GM19463 (cell line): Measurements from ENCODE around the gene KRTAP10-8.
"Not testable (repeated sequence)": the region's sequence is repeated elsewhere in the genome, so short reads cannot be mapped to it uniquely, and the experiment has no call there.

ENCODE experiments used
- ATAC-seq: cut with Tn5 transposase; IDR thresholded peaks from one replicate; pipeline ENCODE4 v1.9.1; 2021; ENCODE audit warnings: mild to moderate bottlenecking, moderate library complexity; ENCODE audit not compliant: unreplicated experiment

Gene KRTAP10-8

DNA sequence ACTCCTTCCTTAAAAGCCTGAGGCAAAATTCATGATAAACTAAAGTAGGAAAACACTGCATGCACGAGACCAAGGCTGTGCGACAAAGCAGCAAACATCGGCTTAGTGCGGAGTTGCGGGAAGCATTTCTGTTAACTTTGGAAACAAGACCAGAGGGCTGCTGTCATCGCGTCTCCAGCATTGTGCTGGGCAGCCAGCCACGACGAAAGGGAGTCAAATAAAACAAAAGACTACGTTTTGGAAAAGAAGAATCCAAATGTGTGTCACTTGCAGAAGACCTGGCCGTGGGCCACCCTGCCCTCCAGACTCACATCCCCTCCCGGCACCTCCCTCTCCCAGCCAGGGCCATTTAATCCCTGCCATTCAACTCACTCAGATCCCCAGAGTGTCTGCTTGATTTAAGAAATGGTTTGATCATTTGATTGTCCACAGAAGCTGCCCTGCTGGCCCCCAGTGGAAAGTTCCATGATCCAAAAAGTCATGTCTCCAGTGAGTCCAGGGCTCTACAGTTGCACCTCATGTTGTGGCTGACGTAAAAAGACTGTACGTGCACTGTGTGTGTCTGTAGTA is 31.9 kb downstream of the KRTAP10-8 start:
- ATAC-seq: no peak

DNA sequence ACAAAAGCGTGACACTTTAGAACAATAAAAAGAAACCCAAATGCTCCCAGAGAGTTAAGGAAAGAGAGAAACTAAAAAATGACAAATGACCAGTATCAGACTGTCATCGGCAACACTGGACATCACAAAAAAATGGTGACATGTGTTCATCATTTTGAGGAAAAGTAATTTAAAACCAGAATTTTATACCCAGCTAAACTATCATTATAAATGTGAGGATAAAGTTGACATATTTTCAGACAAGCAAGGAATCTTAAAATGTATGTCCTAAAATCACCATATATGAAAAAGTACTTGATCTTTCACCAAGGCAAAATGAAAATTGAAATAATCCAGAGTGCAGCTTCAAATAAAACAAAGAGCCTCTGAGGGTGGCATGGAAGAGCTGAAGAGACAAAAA is 33.0 kb downstream of the KRTAP10-8 start:
- no peak for ATAC-seq

DNA sequence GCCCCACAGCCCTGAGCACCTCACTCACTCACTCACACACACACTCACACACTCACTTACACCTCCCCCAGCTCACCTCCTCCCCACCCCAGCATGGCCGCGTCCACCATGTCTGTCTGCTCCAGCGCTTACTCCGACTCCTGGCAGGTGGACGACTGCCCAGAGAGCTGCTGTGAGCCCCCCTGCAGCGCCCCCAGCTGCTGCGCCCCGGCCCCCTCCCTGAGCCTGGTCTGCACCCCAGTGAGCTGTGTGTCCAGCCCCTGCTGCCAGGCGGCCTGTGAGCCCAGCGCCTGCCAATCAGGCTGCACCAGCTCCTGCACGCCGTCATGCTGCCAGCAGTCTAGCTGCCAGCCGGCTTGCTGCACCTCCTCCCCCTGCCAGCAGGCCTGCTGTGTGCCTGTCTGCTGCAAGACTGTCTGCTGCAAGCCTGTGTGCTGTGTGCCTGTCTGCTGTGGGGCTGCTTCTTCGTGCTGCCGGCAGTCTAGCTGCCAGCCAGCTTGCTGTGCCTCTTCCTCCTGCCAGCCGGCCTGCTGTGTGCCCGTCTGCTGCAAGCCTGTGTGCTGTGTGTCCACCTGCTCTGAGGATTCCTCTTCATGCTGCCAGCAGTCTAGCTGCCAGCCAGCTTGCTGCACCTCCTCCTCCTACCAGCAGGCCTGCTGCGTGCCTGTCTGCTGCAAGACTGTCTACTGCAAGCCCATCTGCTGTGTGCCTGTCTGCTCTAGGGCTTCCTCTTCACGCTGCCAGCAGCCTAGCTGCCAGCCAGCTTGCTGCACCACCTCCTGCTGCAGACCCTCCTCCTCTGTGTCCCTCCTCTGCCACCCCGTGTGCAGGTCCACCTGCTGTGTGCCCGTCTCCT is 34.7 kb downstream of the KRTAP10-8 start, which contains the start of gene KRTAP10-11:
TSS of gene KRTAP10-11 (plus strand) at position 49 of the 856 bp plus-strand sequence. CDS start at position 94, 45 bp downstream.
- not testable (repeated sequence) for ATAC-seq

DNA sequence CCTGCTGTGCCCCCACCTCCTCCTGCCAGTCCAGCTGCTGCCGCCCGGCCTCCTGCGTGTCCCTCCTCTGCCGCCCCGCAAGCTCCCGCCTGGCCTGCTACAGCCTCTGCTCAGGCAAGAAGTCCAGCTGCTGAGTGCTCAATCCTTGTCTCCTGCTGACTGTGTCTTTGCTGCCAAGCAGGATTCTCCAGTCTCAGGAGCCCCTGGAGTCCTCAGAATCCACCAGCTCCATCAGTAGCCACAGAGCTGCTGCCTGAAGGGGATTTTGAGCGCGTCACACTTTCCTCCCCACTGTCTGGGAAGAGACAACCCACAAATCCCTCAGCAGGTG is 35.3 kb downstream of the KRTAP10-8 start:
- no peak for ATAC-seq

DNA sequence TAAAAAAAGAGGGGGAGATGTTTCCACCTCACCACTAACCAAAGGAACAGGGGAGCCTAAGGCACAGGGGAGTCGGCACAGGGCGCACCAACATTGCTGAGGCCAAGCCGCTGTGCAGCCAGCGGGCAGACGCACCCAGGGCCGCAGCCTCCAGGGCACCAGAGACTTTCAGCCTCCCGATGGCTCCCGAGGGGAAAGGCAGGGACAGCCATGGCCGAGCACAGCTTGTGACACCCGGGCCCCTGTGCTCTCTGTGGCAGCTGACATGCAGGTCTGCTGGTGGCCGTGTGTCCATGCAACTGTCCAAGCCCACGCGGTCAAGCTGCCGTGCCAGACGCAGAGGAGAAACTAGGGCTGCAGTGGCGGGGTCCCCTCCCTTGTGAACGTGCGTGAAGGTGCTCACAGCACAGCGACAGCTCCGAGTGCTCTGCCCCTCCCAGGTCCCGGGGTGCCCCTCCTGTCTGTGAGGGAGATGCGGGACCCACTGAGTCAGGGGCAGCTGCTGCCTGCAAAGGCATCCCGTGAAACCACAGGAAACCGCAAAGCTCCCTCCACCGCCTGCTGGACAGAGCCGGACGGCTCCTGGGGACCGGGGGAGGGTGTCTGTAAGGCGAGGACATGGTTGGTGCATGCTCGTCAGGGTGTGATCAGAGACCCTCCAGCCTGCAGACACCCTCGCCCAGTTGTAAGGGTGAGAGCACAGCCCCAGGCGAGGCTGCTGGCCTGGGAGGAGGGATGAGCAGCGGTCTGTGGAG is 36.9 kb downstream of the KRTAP10-8 start:
- no peak for ATAC-seq

DNA sequence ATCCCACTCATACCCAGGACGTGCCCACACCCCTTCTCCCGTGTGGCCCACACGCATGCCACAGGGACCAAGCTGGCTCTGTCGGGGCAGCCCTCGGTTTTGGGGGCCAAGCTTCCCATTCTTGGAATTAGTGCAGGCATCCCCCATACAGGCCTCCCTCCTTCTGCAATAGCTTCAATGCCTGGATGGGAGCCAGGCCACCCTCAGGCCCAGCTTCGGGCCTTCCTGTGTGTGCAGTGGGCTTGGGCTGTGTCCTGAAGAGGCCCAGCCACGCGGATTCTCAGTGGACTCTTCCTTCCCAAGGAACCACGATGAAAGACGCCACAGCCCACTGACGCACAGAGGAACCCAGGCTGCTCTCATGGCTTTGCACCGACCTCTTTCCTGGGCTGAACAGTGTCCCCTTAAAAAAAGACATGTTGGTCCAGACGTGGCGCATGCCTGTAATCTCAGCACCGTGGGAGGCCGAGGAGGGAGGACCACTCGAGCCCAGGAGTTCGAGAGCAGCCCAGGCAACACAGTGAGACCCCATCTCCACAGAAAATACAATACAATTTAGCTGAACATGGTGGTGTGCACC is 37.7 kb downstream of the KRTAP10-8 start:
- no peak for ATAC-seq

DNA sequence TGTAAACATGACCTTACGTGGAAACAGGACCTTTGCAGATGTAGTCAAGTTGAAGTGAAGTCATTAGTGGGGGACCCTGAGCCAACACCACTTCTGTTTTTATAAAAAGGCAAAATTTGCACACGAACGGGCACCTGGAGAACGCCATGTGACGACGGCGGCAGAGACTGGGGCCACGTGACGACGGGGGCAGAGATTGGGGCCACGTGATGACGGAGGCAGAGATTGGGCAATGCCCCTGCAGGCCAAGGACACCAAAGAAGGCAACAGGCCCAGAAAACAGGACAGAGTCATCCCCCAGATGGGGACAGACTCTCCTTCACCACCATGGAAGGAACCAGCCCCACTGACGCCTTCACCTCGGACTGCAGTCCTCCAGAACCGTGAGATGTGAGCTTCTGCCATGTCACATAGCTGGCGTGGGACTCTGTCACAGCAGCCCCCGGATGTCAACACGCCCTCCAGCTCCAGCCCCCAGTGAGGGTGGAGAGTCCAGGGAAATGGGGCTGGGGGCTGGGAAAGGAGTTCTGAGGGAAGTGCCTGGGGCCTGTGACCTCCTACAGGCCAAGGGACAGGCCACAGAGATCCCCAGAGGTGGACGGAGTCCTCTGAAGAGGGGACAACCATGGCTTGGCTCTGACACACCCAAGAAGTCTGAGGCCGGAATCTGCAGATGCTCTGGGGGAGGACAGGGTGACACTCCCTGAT is 38.5 kb downstream of the KRTAP10-8 start:
- ATAC-seq: no peak

DNA sequence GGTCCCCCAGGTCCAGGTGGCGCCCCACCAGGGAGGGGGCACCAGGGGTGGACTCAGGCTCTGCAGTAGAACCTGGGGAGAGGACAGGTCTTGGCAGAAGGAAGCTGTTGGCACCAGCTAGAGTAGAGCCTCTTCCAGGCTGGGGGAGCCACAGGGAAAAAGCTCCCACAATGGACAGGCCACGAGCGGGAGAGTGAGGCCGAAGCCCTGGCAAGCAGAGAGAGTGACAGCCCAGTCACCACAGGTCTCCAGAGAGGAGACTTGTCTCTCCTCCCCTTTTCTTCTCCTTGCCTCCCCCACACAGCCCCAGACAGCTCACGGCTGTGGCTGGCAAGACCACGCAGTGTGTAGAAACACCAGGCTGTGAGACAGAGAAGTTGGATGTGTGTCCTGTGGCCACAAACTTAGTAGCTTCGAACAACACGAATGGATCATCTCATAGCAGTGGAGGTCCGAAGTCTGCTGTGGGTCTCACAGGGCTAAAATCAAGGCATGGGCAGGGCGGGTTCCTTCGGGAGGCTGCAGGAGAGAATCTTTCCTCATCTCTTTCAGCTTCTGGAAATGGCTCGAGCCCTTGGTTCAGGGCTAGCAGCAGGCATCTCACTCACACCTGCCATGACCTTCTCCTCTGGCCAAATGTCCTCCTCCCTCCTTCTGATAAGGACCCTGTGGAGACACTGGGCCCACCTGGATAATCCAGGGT is 39.2 kb downstream of the KRTAP10-8 start:
- no peak for ATAC-seq

DNA sequence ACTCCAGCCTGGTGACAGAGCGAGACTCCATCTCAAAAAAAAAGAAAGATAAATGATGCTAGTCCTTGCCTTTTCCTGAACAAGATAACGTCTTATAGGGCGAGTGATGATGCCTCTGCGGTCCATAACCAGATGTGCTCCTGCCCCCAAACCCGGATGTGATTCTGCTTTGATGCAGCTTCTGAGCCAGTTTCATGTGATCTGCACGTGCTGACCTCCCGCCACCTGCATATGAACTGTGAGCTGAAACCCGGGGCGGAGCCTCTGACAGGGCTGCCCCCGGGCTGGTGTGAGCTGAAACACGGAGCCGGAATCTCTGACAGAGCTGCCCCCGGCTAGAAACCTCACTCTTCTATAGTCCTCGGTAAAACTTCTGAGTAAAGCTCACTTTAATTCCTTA is 41.2 kb downstream of the KRTAP10-8 start:
- no peak for ATAC-seq

DNA sequence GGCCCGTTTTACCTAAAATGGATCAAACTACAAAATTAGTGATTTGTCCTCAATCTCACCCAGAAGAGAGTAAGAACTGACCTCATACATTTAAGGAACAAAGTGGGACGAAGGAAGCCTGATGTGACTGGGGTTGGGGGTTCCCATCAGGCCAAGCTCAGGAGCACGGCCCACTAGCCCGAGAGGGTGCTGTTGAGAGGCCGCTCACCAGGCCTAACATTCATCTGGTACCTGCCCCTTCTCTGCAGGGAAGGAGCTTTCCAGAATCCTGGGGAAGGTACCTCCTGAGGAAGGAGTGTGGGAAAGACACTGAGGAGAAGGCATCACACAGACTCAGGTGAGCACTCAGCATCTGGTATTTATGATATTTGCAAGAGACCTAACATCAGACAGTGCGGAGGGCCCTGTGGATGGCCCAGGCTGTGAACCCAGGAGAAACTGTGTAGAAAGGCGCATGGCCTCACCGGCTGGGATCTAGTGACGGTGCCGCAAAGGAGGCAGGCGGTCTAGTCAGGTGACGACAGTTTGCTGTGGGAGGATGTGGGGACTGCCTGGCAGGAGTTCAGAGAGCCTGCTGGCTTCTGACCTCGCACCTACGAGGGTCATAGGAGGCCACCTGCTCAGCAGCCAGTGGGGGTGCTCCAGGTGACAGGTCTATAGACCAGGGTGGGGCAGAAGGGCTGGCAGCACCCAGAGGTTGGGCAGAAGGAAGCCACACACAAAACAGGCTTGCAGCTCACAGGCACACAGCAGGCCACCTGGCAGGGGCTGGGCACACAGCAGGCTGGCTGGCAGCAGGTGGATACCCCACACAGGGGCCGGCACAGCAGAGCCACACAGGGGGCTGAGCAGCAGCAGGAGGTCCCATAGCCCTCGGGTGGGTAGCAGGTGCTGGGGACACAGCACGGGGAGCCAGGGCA is 42.0 kb downstream of the KRTAP10-8 start:
- ATAC-seq: no peak

DNA sequence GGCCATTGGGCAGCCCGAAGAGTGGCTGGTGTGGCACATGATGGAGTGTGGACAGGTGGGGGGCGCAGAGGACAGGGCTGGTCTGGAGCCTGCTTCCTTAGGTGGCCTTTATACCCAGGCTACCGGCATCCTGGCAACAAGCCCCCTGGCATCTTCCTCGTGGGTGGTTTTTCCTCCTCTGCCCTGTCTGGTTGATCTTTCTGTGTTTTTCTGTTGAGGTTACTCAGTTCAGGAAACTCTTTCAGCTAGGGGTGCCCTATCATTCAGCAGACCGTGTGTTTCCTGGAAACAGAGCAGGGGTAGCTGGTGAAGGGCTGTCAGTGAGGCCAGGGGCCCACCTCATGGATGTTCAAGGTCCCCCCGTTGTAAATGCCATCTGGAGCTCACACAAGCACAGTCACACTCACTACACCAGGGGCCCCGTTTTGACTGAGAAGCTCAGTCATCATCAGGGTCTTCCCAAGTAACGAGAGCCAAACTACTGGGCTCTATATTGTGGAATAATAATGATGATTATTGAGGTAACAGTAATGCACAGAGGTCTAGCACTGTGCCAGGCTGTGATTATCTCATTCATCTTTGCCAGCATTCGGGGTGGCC is 42.8 kb downstream of the KRTAP10-8 start, which contains the start of gene KRTAP12-4:
TSS of gene KRTAP12-4 (minus strand) at position 84 of the 600 bp plus-strand sequence. CDS start at position 39, 45 bp downstream.
- ATAC-seq: no peak

DNA sequence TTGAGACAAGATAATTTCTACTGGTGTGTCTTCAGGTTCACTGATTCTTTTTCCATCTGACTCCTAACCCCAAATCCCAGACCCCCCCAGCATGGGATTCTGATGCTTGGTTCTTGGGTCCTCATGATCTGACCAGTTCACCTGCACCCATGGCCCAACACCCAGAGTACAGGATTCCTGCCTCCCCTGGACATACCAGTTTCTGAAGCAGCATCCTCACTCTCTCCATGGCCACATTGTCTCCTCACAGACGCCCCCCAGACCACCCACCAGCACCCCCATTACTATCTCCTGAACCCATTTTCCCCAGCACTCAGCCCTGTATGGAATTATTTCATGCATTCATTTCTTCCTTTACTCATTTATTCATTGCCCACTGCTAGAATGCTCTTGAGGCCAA is 45.0 kb downstream of the KRTAP10-8 start:
- ATAC-seq: no peak

DNA sequence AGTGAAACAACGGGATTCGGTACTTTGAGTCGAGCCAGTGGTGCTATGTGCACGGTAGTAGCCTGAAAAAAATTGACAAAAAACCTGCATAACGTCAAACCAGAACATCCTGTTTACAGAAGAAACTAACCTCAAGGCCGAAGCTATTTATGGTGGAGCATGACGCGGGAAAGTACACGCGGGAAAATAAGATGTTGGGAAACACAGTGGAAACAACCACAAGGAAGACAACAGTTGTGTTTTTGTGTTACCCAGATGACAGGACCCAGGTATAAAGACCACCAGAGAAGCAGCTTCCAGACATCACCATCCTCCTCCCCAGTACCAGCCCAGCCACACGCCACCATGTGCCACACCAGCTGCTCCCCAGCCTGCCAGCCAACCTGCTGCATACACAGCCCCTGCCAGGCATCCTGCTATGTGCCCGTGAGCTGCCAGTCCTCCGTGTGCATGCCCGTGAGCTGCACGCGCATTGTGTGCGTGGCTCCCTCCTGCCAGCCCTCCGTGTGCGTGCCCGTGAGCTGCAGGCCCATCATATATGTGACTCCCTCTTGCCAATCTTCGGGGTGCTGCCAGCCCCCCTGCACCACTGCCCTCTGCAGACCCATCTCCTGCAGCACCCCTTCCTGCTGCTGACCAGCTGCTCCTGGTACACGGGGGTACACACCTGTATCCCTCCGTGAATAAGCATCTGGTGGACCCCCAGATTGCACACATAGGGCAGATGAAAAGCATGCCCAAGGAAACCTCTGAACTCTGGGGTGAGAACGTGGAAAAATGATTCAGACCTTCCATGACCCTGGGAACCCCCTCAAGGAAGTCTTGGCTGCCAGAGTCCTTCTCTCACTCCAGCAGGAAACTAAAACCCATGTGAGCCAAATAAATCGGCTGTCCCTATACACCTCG is 46.0 kb downstream of the KRTAP10-8 start, which contains the start of gene KRTAP12-3:
TSS of gene KRTAP12-3 (plus strand) at position 298 of the 906 bp plus-strand sequence. CDS start at position 346, 48 bp downstream.
- no peak for ATAC-seq

DNA sequence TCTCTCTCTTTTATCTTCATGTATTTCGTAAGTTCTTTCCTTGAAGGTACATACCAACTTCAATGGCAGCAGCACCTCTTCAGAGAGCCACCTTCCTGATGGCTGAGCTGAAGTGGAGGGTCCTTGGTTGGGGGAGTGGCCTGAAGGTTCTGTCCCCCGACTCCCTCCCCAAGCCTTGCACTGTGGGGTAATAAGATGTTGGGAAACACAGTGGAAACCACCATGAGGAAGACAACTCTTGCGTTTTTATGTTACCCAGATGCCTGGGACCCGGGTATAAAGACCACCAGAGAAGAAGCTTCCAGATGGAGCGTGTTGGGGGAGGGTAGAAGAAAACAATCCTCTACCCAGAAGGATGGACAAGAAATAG is 46.6 kb downstream of the KRTAP10-8 start:
- no peak for ATAC-seq

DNA sequence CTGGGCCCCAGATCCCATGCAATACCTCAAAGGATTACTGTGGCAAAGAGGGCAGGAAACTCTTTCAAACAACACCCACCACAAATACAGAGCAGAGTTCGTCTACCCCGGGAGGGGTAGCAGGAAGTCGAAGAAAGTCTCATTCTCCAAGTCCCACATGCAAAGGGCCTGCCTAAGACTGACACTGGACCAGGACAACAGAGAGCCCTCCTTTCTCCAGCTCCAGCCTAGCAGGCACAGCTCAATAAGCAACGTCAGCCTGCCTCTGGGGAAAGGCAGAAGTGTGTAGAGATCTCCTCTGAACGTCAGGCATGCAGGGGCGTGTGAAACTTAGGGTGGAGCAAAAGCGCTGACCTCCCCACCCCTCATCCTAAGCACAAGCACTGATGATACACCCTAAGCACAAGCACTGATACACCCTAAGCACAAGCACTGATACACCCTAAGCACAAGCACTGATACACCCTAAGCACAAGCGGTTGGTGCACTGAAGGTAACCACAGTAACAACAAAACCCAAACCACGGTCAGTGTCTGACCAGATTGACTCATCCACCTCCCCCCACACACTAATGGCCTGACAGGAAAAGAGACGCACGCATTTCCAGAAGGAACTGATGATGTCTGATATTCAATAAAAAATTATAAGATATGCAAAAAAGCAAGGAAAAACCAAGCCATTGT is 47.2 kb downstream of the KRTAP10-8 start:
- ATAC-seq: no peak

DNA sequence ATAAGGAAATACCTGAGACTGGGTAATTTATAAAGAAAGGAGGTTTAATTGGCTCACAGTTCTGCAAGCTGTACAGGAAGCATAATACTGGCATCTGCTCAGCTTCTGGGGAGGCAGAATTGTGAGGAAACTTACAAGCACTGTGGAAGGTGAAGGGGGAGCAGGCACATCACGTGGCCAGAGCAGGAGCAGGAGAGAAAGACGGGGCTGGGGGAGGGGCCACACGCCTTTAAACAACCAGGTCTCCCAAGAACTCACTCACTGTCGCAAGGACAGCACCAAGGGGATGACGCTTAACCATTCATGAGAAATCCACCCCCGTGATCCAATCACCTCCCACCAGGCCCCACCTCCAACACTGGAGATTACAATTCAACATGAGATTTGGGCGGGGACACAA is 49.7 kb downstream of the KRTAP10-8 start:
- not testable (repeated sequence) for ATAC-seq
